ENCODE measurements around the gene CORO1C. TPM values are rescaled to one million over a fixed set of nuclear protein-coding genes. Genes with fewer than 3 reads are reported as not detected.

CORO1C gene
- total RNA-seq, 1 donor from 2014 or later: 68.3 TPM

DNA sequence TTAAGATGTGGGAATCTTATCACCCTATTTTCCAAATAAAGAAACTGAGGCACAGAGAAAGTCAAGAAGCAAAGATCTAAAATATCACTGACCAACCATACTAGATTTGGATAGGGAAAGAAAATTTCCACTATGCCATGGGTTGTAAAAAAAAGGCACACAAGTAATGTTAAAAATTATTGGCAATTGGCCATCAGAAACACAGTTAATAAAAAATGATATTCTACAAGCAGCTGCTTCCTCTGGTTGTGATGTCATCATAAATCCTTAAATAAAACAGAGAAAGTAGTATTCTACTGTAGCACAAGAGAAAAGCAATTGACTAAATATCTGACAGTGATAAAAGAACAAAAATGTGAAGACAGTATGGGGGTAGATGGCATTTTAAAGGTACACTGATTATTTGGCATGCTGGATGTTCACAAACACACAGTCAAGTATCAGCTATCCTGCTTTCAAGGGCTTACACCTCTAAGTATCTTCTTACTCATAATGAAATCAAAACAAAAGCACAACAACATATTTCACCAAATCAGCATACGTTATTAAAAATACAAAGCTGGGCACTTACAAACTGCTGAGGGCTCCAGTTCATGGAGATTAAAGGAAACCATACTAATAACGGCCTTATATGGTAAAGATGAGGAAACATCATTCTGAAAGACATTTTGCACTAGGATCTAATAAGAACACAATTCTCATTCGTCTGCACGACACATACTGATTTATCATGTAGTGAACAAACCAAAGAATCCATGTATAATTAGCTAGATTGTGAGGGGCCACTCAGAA lies 45.7 kb downstream of the CORO1C start:
- ATAC-seq (ENCODE audit: low read depth): no peak
- peaks cover 9% of the 10 kb centered on the region for H3K36me3 Mint-ChIP-seq (ENCODE audit: low read depth)
- no peak overlapping the region for H3K4me3 Mint-ChIP-seq
- TF ChIP-seq, protein P1, sequence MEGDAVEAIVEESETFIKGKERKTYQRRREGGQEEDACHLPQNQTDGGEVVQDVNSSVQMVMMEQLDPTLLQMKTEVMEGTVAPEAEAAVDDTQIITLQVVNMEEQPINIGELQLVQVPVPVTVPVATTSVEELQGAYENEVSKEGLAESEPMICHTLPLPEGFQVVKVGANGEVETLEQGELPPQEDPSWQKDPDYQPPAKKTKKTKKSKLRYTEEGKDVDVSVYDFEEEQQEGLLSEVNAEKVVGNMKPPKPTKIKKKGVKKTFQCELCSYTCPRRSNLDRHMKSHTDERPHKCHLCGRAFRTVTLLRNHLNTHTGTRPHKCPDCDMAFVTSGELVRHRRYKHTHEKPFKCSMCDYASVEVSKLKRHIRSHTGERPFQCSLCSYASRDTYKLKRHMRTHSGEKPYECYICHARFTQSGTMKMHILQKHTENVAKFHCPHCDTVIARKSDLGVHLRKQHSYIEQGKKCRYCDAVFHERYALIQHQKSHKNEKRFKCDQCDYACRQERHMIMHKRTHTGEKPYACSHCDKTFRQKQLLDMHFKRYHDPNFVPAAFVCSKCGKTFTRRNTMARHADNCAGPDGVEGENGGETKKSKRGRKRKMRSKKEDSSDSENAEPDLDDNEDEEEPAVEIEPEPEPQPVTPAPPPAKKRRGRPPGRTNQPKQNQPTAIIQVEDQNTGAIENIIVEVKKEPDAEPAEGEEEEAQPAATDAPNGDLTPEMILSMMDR (IDR thresholded peaks at IDR 0.05): no peak
- ChIA-PET CTCF (interaction anchor here (0.8 to 2.2 kb wide), 7 partner anchors 9 to 198 kb away, joined by 3 to 8 read pairs (median 5); no protein-coding TSS in a partner anchor), POLR2A (interaction anchor here (1.1 to 1.3 kb wide), 2 partner anchors 8 to 38 kb away, joined by 4 read pairs; no protein-coding TSS in a partner anchor)
- H3K27ac Mint-ChIP-seq: no peak overlapping the region
- no peaks in the 10 kb centered on the region for H3K27me3 Mint-ChIP-seq
- intact Hi-C loops (cut with micrococcal nuclease): no loop called here
- no peaks in the 10 kb centered on the region for H3K9me3 Mint-ChIP-seq
- peaks cover 34% of the 10 kb centered on the region for H3K4me1 Mint-ChIP-seq
- no peak for DNase-seq

DNA sequence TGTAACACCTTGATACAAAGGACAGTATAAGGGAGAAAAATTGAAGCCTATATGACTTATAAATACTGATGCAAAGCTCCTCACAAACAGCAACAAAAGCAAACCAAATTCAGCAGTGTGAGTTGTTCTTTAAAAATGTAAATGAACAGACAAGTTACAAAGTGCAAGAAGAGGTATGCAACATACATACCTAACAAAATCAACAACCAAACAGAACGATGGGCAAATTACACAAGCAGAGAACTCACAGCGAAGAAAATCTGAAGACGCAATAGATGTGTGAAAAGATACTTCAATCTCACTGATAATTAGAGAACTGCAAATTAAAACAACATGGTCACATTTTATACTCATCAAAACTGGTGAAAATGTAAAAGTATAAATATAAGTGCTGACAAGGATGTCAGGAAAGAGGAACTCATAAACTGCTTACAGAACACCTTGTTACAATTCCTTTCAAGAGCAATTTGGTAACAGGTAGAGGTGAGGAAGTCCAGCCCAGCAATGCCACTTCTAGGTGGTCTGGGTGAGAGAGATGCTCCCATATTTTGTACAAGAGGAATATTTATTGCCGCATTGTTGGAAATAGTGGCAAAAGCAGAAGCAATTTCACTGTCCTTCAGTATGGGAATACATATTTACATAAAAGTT lies 47.3 kb downstream of the CORO1C start:
- intact Hi-C loops (cut with micrococcal nuclease): no loop called here
- Mint-ChIP-seq H3K27ac (no peak overlapping the region), H3K4me3 (no peak overlapping the region), H3K36me3 (ENCODE audit: low read depth) (peaks cover 12% of the 10 kb centered on the region), H3K27me3 (no peaks in the 10 kb centered on the region), H3K4me1 (peaks cover 20% of the 10 kb centered on the region), H3K9me3 (no peaks in the 10 kb centered on the region)
- ATAC-seq (ENCODE audit: low read depth) (no peak), DNase-seq (no peak)
- CTCF ChIA-PET: no interaction called here
- POLR2A ChIA-PET: no interaction called here
- TF ChIP-seq, protein P1 (IDR thresholded peaks at IDR 0.05): no peak

DNA sequence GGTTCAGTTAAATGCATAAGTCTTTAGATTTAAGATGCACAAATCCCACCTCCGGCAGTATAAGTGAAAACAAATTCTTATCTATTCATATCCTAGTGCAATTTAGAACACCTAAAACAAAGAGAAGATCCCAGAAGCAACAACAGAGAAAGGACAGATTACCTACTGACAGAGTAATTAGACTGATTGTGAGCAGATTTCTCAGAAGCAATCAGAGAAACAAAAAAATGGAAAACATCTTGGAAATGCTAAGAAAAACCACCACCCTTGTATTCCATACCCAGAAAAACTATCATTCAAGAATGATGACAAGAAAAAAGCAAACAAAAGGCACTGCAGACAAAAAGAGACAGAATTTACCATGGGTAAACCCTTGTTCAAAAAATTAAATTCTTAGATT lies 50.0 kb downstream of the CORO1C start:
- ChIA-PET POLR2A (no interaction called here), CTCF (interaction anchor here (0.8 kb wide), 1 partner anchor 9 kb away, joined by 3 read pairs; no protein-coding TSS in a partner anchor)
- intact Hi-C loops (cut with micrococcal nuclease): no loop called here
- TF ChIP-seq, protein P1 (IDR thresholded peaks at IDR 0.05): no peak
- no peak for DNase-seq
- no peak overlapping the region for H3K27ac Mint-ChIP-seq
- H3K4me1 Mint-ChIP-seq: peaks cover 17% of the 10 kb centered on the region
- H3K4me3 Mint-ChIP-seq: no peak overlapping the region
- ATAC-seq (ENCODE audit: low read depth): no peak
- peaks cover 24% of the 10 kb centered on the region for H3K36me3 Mint-ChIP-seq (ENCODE audit: low read depth)
- no peaks in the 10 kb centered on the region for H3K27me3 Mint-ChIP-seq
- no peaks in the 10 kb centered on the region for H3K9me3 Mint-ChIP-seq

DNA sequence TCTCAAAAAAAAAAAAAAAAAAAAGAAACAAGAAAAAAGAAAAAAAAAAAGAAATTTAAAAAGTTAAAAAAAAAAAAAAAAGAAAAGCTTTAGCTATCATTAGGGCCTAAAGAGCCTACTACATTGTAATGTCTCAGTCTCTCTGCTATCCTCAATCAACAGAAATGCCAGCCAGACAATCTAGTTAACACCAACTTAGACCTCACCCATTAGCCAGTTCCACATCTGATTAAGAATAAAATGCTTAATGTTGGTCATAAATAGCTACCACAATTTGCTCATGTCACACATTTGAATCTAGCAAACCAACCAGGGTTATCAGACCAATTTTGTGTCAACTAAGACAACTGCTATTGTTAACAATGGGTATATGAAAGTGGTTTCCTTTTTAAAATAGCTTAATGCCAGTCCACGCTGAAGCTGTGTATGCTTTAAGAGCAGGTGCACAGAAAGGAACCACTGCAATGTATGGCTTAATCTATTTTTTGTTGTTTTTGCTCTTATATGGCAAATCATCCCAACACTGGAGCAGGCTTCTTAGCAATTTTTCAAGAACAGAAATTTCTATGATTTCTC lies 52.1 kb downstream of the CORO1C start:
- H3K4me1 Mint-ChIP-seq: peaks cover 9% of the 10 kb centered on the region
- no peaks in the 10 kb centered on the region for H3K27me3 Mint-ChIP-seq
- no peak overlapping the region for H3K4me3 Mint-ChIP-seq
- intact Hi-C loops (cut with micrococcal nuclease): no loop called here
- ChIA-PET POLR2A (interaction anchor here (0.6 to 0.7 kb wide), 4 partner anchors 15 to 53 kb away, joined by 5 to 8 read pairs (median 6); no protein-coding TSS in a partner anchor), CTCF (interaction anchor here (0.7 to 1.2 kb wide), 2 partner anchors 15 to 30 kb away, joined by 3 to 5 read pairs; no protein-coding TSS in a partner anchor)
- H3K36me3 Mint-ChIP-seq (ENCODE audit: low read depth): peaks cover 44% of the 10 kb centered on the region
- TF ChIP-seq, protein P1 (IDR thresholded peaks at IDR 0.05): no peak
- ATAC-seq (ENCODE audit: low read depth) (no peak), DNase-seq (no peak)
- H3K27ac Mint-ChIP-seq: no peak overlapping the region
- H3K9me3 Mint-ChIP-seq: no peaks in the 10 kb centered on the region
